Hair follicle dermal papilla cell (primary cell): ENCODE measurements around the gene PLA2G2F. TPM values are rescaled to one million over a fixed set of nuclear protein-coding genes. Genes with fewer than 3 reads are reported as not detected.

ENCODE experiments used
- total RNA-seq: library from RNA; depleted of rRNA; stranded (reverse); fragments of >200 nt; gene quantifications from 2 replicates; pipeline ENCODE4 v1.2.3, GENCODE V29; 2012

Gene PLA2G2F, protein sequence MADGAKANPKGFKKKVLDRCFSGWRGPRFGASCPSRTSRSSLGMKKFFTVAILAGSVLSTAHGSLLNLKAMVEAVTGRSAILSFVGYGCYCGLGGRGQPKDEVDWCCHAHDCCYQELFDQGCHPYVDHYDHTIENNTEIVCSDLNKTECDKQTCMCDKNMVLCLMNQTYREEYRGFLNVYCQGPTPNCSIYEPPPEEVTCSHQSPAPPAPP
- total RNA-seq: not detected in 2 replicates

DNA sequence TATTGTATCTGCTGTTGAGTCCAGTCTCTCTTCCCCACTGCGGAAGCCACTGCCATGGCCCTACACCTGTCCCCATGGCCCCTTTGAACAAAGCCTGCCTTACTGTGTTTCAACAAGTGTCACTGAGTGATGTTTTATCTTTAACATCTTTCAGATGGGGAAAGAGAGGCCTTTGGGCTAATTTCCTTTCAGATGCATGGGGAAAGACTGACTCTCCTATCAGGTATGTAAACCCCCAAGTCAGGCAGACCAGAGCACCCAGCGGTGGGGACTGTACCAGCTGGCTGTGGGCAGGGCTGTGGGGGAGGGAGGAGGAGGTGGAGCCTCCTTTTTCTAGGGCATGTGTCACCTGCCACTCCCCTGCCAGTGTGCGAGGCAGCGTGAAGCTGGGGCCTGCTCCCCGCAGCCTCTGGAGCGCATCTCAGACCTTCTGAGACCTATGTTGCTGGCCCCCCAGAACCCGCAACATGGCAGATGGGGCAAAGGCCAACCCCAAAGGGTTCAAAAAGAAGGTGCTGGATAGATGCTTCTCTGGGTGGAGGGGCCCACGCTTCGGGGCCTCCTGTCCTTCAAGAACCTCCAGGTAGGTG is at the start of gene PLA2G2F:
Gene PLA2G2F (plus strand): TSS at position 363 of the 590 bp plus-strand sequence. CDS start 105 bp downstream, at position 468.

DNA sequence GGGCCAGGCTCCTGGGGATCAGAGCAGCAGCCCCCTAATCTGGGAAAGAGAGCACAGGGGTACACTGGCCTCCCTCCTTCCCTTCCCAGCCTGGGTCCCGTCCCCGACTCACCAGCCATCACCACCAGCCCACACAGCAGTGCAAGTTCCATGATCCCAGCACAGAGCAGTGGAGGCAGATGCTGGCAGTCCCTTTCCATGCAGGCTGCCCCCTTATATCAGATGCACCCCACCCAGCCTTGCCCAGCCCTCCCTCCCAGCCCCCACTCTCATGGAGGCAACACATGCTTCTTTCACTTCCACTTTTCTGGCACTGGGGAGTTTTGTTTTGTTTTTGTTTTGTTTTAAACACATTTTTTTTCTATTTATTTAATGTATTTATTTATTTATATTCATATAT is 19.8 kb upstream of the PLA2G2F start, which contains the start of gene PLA2G2D:
Gene PLA2G2D (minus strand): TSS at position 190 of the 400 bp plus-strand sequence. CDS start 38 bp downstream, at position 152.

DNA sequence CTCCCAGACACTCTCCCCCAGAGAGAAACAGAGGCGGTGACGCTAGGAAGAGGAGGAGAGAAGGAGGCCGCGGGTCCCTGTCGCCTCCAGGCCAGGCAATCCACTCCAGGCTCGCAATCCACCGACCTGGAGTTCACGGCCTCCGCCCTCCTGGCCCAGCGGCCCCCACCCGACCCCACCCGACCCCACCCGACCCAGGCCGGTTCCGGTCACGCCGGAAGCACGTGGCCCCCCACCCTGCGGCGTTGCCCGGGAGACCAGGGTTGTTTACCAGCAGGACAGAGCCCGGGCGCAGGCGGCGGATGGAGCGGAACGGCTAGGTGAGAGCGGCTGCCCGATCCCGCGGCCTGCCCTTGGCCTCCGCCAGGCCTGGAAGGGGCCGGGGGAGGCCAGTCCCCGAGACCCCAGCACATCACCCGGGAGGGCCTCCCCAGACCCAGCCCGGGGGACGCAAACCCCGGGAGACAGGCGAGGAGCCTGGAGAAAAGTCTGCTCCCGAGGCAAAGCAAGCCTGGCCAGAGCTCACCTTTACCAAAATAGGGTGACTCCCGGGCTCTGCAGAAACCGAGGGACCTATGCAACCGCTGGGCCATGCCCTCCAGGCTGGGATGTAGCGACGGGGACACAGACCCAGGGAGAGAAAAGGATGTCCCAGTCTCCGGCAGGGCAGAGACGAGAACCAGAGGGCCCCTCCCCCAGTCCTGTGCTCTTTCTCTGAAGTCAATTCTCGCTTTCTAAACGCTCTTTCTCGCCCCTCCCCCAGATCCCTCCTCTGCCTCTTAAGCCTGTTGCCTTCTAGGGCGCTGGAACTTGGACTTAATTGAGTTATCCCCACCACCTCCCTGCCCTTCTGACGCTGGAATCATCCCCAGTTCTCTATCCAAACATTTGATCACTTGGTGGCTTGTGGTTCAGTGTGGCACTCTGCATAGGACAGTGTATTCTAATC is 47.0 kb downstream of the PLA2G2F start, which contains the start of the genes PLA2G2C and UBXN10:
Gene PLA2G2C (minus strand): TSS at position 685 of the 949 bp plus-strand sequence. CDS start 9,155 bp downstream, outside the sequence.
Gene UBXN10 (plus strand): TSS at position 263 of the 949 bp plus-strand sequence. CDS start 4,466 bp downstream, outside the sequence.

Other genes with a start within 250 kb of the PLA2G2F start
- not detected in 2 replicates for gene PLA2G2E, start 215.7 kb upstream of the PLA2G2F start, total RNA-seq
- not detected in 2 replicates for gene PLA2G2A, start 159.7 kb upstream of the PLA2G2F start, total RNA-seq
- gene PLA2G5, start 69.1 kb upstream of the PLA2G2F start, total RNA-seq: not detected in 2 replicates
- gene PLA2G2D, start 19.8 kb upstream of the PLA2G2F start, total RNA-seq: not detected in 2 replicates
- under 0.01 TPM in 1 of 2 replicates, not detected in the other for gene UBXN10, start 46.8 kb downstream of the PLA2G2F start, total RNA-seq
- not detected in 2 replicates for gene PLA2G2C, start 47.2 kb downstream of the PLA2G2F start, total RNA-seq
- gene VWA5B1, start 151.6 kb downstream of the PLA2G2F start, total RNA-seq: not detected in 2 replicates